GM23248 (cell line): ENCODE data around the gene FPGS.

Experiments used
- EZH2 ChIP-seq: fragments of 200-600 bp; sonication (generic); IDR thresholded peaks from 2 replicates; pipeline ENCODE4 v1.6.1; 2018; ENCODE audit warnings: antibody characterized with exemption, mild to moderate bottlenecking; ENCODE audit not compliant: insufficient read depth, poor library complexity, severe bottlenecking
- EZH2phosphoT487 ChIP-seq: fragments of 200-600 bp; sonication (generic); IDR thresholded peaks from 2 replicates; pipeline ENCODE4 v1.6.1; 2018; ENCODE audit warnings: antibody characterized with exemption, moderate library complexity, mild to moderate bottlenecking, low read depth; ENCODE audit not compliant: insufficient read depth

- TF ChIP-seq EZH2: no peak
- TF ChIP-seq EZH2phosphoT487: no peak
Observed at GRCh38 chr9:127805620-127806019, 2.9 kb downstream of the FPGS start.
